Measurements from ENCODE around the gene PLA2G4E. TPM values are rescaled to one million over a fixed set of nuclear protein-coding genes. Genes with fewer than 3 reads are reported as not detected.

The PLA2G4E gene
- total and polyA plus RNA-seq, 2 of the 13 experiments (the other 11 are each of a cell fraction or from before 2014, with no cell fraction given), result not detected

- CTCF ChIA-PET (ENCODE audit: low intra/inter-chr PET ratio, low total read pairs), result no interaction called here
- in situ Hi-C loops (cut with HindIII; ENCODE audit: extremely low pct_ligation_motif_present, low pct_unique_long_range_greater_than_20kb) (loop anchor here (5.0 kb wide), 1 partner anchor 68 kb away; no protein-coding TSS in a partner anchor), intact Hi-C loops (cut with micrococcal nuclease; ENCODE audit: unreplicated experiment) (loop anchor here (5.0 kb wide), 1 partner anchor 68 kb away; no protein-coding TSS in a partner anchor)
- POLR2A ChIA-PET, result no interaction called here
- ATAC-seq, result no peak
- no peaks in the 10 kb centered on the region for H3K9me3 ChIP-seq (ENCODE audit: low read length)
- TF ChIP-seq CTCF (CRISPR knock-in tag; IDR thresholded peaks at IDR 0.05) (0 out of 2 replicates have a peak, but pooled peaks have one; percentile 8), STAG1 (CRISPR knock-in tag; IDR thresholded peaks at IDR 0.05) (0 out of 2 replicates have a peak, but pooled peaks have one; percentile 14), EEA1 (CRISPR knock-in tag; IDR thresholded peaks at IDR 0.05; ENCODE audit: borderline replicate concordance) (no peak)
- FAIRE-seq, result no peak
- no TSS peak for BruUV-seq (replicated peaks)
- no peaks in the 10 kb centered on the region for H3K36me3 ChIP-seq (replicated peaks in 1 of 2; ENCODE audit: control insufficient read depth in 1 of 2, insufficient read depth in 2 of 2, low read length in 2 of 2)
- H3K4me3 ChIP-seq (replicated peaks in 1 of 3; ENCODE audit: insufficient read depth in 1 of 3, low read depth in 2 of 3, low read length in 3 of 3), result no peak overlapping the region
- H3K4me1 ChIP-seq (ENCODE audit: insufficient read depth, low read length), result peaks cover 35% of the 10 kb centered on the region
- WGBS (ENCODE audit: low lambda C conversion rate), result 59% methylated on average over 7 of the region's 7 CpGs
- no peak overlapping the region for H3K4me2 ChIP-seq (ENCODE audit: low read depth, low read length)
- H3K27me3 ChIP-seq (ENCODE audit: control insufficient read depth in 1 of 2, insufficient read depth in 2 of 2, low read length in 2 of 2), result peaks cover 3 to 37% of the 10 kb centered on the region in 2 experiments; a peak in 4 of 5 replicates
- no peak overlapping the region for H3K27ac ChIP-seq (ENCODE audit: extremely low read length, insufficient read depth, low read length)
- no peak overlapping the region for H3K9ac ChIP-seq (ENCODE audit: insufficient read depth, low read depth, low read length)
- no peak for DNase-seq (ENCODE audit: low spot score)
- H2AFZ ChIP-seq (ENCODE audit: low read length), result no peak overlapping the region
- H3K79me2 ChIP-seq (ENCODE audit: insufficient read depth, low read length), result no peaks in the 10 kb centered on the region
- H4K20me1 ChIP-seq (ENCODE audit: insufficient read depth, low read length), result no peaks in the 10 kb centered on the region
Measured at GRCh38 chr15:42069025-42069424, 48.2 kb upstream of the PLA2G4E start.

DNA sequence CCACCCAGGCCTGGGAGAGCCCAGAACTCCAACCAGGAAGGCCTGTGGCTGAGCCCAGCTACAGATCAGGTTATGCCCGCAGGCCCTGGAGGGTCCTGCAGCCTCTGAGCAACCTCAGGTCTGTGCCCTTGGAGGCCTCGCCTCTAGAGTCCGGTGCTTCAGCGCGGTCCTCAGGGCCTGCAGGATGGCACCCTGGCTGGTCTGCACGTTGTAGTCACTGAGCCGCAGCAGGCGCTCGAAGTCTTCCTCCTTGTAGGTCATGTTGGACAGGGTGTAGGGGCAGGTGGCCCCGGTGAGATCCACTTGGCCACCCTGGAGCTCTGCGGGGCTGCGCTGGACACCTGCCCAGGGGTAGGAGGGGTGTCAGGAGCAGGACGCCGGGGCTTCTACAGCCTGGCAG, 47.8 kb upstream of the PLA2G4E start:
- FAIRE-seq, result no peak
- BruUV-seq (replicated peaks), result no TSS peak
- Histone ChIP-seq H3K4me2 (ENCODE audit: low read depth, low read length) (no peak overlapping the region), H3K36me3 (replicated peaks in 1 of 2; ENCODE audit: control insufficient read depth in 1 of 2, insufficient read depth in 2 of 2, low read length in 2 of 2) (no peaks in the 10 kb centered on the region), H3K4me1 (ENCODE audit: insufficient read depth, low read length) (peaks cover 39% of the 10 kb centered on the region), H4K20me1 (ENCODE audit: insufficient read depth, low read length) (no peaks in the 10 kb centered on the region), H3K4me3 (replicated peaks in 1 of 3; ENCODE audit: insufficient read depth in 1 of 3, low read depth in 2 of 3, low read length in 3 of 3) (no peak overlapping the region), H3K27ac (ENCODE audit: extremely low read length, insufficient read depth, low read length) (no peak overlapping the region), H3K27me3 (ENCODE audit: control insufficient read depth in 1 of 2, insufficient read depth in 2 of 2, low read length in 2 of 2) (peaks cover 3 to 32% of the 10 kb centered on the region in 2 experiments; a peak in 4 of 5 replicates), H3K9ac (ENCODE audit: insufficient read depth, low read depth, low read length) (no peak overlapping the region), H3K9me3 (ENCODE audit: low read length) (no peaks in the 10 kb centered on the region), H3K79me2 (ENCODE audit: insufficient read depth, low read length) (no peaks in the 10 kb centered on the region), H2AFZ (ENCODE audit: low read length) (no peak overlapping the region)
- intact Hi-C loops (cut with micrococcal nuclease; ENCODE audit: unreplicated experiment), result loop anchor here (5.0 kb wide), 1 partner anchor 69 kb away; no protein-coding TSS in a partner anchor
- CTCF ChIA-PET (ENCODE audit: low intra/inter-chr PET ratio, low total read pairs), result no interaction called here
- in situ Hi-C loops (cut with HindIII; ENCODE audit: extremely low pct_ligation_motif_present, low pct_unique_long_range_greater_than_20kb), result loop anchor here (5.0 kb wide), 1 partner anchor 69 kb away; no protein-coding TSS in a partner anchor
- no peak for DNase-seq (ENCODE audit: low spot score)
- no peak for ATAC-seq
- POLR2A ChIA-PET, result no interaction called here
- 87% methylated on average over 5 of the region's 14 CpGs for WGBS (ENCODE audit: low lambda C conversion rate)
- no peak for TF ChIP-seq KAT8 (CRISPR knock-in tag; IDR thresholded peaks at IDR 0.05)
- TF ChIP-seq HNF1A (IDR thresholded peaks at IDR 0.05; ENCODE audit: low read depth), result no peak
- TF ChIP-seq HNF1A (CRISPR knock-in tag; IDR thresholded peaks at IDR 0.05; ENCODE audit: borderline replicate concordance), result no peak
- no peak for TF ChIP-seq CBX1 (IDR thresholded peaks at IDR 0.05; ENCODE audit: low read depth)
- no peak for TF ChIP-seq SP5 (CRISPR knock-in tag; IDR thresholded peaks at IDR 0.05; ENCODE audit: borderline replicate concordance, low read depth)
- TF ChIP-seq, protein P1, sequence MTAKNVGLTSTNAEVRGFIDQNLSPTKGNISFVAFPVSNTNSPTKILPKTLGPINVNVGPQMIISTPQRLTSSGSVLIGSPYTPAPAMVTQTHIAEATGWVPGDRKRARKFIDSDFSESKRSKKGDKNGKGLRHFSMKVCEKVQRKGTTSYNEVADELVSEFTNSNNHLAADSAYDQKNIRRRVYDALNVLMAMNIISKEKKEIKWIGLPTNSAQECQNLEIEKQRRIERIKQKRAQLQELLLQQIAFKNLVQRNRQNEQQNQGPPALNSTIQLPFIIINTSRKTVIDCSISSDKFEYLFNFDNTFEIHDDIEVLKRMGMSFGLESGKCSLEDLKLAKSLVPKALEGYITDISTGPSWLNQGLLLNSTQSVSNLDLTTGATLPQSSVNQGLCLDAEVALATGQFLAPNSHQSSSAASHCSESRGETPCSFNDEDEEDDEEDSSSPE (CRISPR knock-in tag; IDR thresholded peaks at IDR 0.05), result no peak
- TF ChIP-seq SP4 (CRISPR knock-in tag; IDR thresholded peaks at IDR 0.05), result no peak
- TF ChIP-seq MYNN (CRISPR knock-in tag; IDR thresholded peaks at IDR 0.05; ENCODE audit: low read depth), result no peak
- no peak for TF ChIP-seq BCL6 (CRISPR knock-in tag; IDR thresholded peaks at IDR 0.05)

Data from HepG2 (cell line).